ENCODE data around the gene GPRIN3.

GPRIN3 gene

DNA sequence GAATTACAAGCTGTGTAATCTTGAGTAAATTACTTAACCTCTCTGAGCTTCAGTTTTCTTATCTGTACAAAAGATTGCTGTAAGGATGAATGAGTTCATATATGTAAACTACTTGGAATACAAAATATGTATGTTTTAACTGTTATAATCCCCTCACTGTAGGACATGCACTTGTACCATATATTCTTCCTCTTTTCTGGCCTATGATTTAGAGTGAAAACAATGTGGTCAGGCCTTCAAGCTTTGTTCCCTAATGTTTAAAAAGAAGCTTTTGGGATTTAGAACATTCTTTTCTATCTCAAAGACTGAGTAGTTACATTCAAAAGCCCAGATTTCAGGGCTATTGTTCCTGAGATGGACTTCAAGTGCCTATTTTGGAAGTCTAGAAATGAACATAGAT lies 26.7 kb upstream of the GPRIN3 start:
- POLR2A ChIA-PET = no interaction called here

DNA sequence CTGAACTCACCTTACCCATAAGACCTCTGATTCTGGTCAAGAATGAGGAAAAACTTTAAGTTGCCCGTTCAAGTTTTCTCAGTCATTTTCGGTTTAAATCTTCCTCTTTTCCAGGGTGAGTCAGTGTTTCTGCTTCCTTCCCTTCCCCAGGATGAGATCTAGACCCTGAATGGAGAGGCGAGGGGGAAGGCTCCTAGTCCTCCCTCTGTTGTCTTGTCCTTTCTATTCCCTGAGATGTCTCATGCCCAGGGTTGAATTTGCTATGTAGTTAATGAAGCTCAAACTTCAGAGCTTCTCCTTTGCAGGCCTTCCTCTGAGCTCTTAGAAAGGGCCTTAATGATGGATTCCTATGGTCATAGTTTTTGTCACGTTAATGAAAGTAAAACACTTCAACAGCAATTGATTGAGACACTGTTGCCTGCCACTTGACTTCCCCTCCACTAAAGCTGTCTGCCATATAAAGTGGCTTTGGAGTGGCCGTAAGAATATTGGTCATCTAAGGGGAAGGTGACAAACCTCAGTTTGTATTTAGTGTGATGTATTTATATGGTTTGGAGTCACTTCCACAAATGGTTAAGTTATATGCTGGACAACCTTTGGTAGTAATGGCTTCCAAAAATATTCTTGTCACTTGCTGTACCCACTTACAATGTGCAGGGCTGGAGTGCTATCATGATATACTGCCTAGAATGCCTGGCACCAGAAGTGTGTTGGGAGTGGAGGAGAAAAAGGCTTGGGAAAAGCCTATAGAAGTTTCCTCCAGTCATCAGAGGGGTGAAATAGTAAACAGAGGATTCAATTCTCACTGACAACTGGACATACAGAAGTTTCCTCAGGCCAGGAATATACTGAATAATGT lies 24.3 kb upstream of the GPRIN3 start:
- Histone ChIP-seq H3K36me3 (ENCODE audit: control insufficient read depth in 2 of 2, insufficient read depth in 1 of 2, low read length in 2 of 2) (no peaks in the 10 kb centered on the region), H3K27ac (ENCODE audit: extremely low read depth, low read depth, low read length) (no peak overlapping the region), H3K4me1 (ENCODE audit: control insufficient read depth, insufficient read depth, low read length) (no peaks in the 10 kb centered on the region), H3K4me3 (ENCODE audit: low read depth, low read length) (no peak overlapping the region), H3K9me3 (ENCODE audit: control insufficient read depth, insufficient read depth, low read depth, low read length) (no peaks in the 10 kb centered on the region)
- ChIA-PET POLR2A (no interaction called here), CTCF (no interaction called here)
- TF ChIP-seq ZIC2 (tag by site-specific recombination; IDR thresholded peaks at IDR 0.05) = no peak
- TF ChIP-seq, protein P1, sequence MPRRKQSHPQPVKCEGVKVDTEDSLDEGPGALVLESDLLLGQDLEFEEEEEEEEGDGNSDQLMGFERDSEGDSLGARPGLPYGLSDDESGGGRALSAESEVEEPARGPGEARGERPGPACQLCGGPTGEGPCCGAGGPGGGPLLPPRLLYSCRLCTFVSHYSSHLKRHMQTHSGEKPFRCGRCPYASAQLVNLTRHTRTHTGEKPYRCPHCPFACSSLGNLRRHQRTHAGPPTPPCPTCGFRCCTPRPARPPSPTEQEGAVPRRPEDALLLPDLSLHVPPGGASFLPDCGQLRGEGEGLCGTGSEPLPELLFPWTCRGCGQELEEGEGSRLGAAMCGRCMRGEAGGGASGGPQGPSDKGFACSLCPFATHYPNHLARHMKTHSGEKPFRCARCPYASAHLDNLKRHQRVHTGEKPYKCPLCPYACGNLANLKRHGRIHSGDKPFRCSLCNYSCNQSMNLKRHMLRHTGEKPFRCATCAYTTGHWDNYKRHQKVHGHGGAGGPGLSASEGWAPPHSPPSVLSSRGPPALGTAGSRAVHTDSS (tag by site-specific recombination; IDR thresholded peaks at IDR 0.05) = no peak
- no peak for TF ChIP-seq ZBTB48 (tag by site-specific recombination; IDR thresholded peaks at IDR 0.05)
- TF ChIP-seq ZNF664 (tag by site-specific recombination; IDR thresholded peaks at IDR 0.05) = no peak
- TF ChIP-seq ZNF169 (tag by site-specific recombination; IDR thresholded peaks at IDR 0.05) = no peak
- TF ChIP-seq ZNF596 (tag by site-specific recombination; IDR thresholded peaks at IDR 0.05) = no peak
- TF ChIP-seq KLF1 (tag by site-specific recombination; IDR thresholded peaks at IDR 0.05) = no peak
- TF ChIP-seq ZNF518A (tag by site-specific recombination; conservative IDR thresholded peaks at IDR 0.05; ENCODE audit: low read depth) = no peak
- TF ChIP-seq ZNF792 (tag by site-specific recombination; IDR thresholded peaks at IDR 0.05) = no peak
- no peak for TF ChIP-seq ZBTB10 (tag by site-specific recombination; IDR thresholded peaks at IDR 0.05)
- TF ChIP-seq ZNF335 (tag by site-specific recombination; conservative IDR thresholded peaks at IDR 0.05) = no peak
- TF ChIP-seq, protein P2, sequence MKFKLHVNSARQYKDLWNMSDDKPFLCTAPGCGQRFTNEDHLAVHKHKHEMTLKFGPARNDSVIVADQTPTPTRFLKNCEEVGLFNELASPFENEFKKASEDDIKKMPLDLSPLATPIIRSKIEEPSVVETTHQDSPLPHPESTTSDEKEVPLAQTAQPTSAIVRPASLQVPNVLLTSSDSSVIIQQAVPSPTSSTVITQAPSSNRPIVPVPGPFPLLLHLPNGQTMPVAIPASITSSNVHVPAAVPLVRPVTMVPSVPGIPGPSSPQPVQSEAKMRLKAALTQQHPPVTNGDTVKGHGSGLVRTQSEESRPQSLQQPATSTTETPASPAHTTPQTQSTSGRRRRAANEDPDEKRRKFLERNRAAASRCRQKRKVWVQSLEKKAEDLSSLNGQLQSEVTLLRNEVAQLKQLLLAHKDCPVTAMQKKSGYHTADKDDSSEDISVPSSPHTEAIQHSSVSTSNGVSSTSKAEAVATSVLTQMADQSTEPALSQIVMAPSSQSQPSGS (tag by site-specific recombination; IDR thresholded peaks at IDR 0.05; ENCODE audit: low read depth) = no peak

More for the DNA sequence above, 26.7 kb upstream of the GPRIN3 start:
- no peaks in the 10 kb centered on the region for H3K9me3 ChIP-seq (ENCODE audit: control insufficient read depth, insufficient read depth, low read depth, low read length)
- no peaks in the 10 kb centered on the region for H3K4me1 ChIP-seq (ENCODE audit: control insufficient read depth, insufficient read depth, low read length)
- TF ChIP-seq ZNF596 (tag by site-specific recombination; IDR thresholded peaks at IDR 0.05) (no peak), KLF9 (tag by site-specific recombination; IDR thresholded peaks at IDR 0.05; ENCODE audit: low read depth) (no peak), CTCF (tag by site-specific recombination; IDR thresholded peaks at IDR 0.05) (no peak), ZNF623 (tag by site-specific recombination; IDR thresholded peaks at IDR 0.05) (no peak)
- CTCF ChIA-PET = no interaction called here
- no peaks in the 10 kb centered on the region for H3K36me3 ChIP-seq (ENCODE audit: control insufficient read depth in 2 of 2, insufficient read depth in 1 of 2, low read length in 2 of 2)
- H3K4me3 ChIP-seq (ENCODE audit: low read depth, low read length) = no peak overlapping the region
- H3K27ac ChIP-seq (ENCODE audit: extremely low read depth, low read depth, low read length) = no peak overlapping the region

All from HEK293 (cell line).